ENCODE data around the gene RANBP9.

DNA sequence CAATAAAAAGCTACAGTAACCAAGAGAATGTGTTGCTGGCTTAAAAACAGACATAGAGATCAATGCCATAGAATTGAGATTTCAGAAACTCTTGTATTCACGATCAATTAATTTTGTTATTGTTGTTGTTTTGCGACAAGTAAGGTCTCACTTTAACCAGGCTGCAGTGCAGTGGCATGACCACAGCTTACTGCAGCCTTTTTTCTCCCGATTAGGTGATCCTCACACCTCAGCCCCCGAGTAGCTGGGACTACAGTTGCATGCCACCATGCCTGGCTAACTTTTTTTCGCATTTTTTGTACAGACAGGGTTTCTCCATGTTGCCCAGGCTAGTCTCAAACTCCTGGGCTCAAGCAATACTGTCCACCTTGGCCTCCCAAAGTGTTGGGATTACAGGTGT is 42.2 kb downstream of the RANBP9 start:
- TF ChIP-seq GATA2 (IDR thresholded peaks at IDR 0.05; ENCODE audit: low read depth, low read length) (no peak), GATA3 (IDR thresholded peaks at IDR 0.05; ENCODE audit: low read depth, low read length) (no peak)

Data from SH-SY5Y (cell line).